AG09309 (cell line): ENCODE measurements around the gene RALGDS.

Experiments used
- DNase-seq: peaks from one replicate; pipeline ENCODE4 v3.0.0-alpha.2; 2010; ENCODE audit warnings: low read depth
- H3K4me3 ChIP-seq: 2 replicates; pipeline ENCODE4 v1.5.1; 2011; ENCODE audit warnings: mild to moderate bottlenecking, low read depth, low read length, moderate library complexity; ENCODE audit not compliant: control insufficient read depth
- CTCF ChIP-seq: IDR thresholded peaks from 2 replicates; pipeline ENCODE4 v1.5.1; 2011; ENCODE audit warnings: mild to moderate bottlenecking, low read depth, low read length, inconsistent platforms; ENCODE audit not compliant: insufficient read depth, control insufficient read depth; ENCODE audit errors: missing control alignments

Gene RALGDS

DNA sequence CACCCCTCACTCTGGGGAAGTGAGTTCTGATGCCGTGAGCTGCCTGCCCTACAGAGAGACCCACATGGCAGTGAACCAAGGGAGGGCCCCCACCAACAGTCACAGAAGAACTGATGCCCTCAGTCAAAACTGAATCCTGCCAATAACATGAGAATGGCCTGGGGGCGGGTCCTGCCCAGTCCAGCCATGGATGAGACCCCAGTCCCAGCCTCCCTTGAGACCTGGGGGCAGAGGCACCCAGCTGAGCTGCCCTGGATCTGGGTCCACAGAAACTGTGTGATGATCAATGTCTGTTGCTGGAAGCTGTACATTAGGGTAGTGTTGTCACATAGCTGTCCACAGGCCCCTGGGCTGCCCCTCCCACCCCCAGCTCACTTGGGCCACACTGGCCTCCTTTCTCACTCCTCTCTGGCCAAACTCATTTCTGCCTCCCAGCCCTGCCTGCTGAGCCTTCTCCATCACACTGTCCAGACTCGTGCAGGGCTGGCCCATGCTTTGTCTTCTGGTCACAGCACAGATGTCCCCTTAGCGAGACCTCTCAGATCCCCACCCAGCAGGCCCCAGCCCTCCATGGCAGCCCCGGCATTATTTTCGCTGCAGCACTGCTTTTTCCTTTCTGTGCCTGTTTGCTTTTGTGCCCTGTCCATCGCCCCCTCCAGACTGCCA, 25.8 kb upstream of the RALGDS start:
- no peak for TF ChIP-seq CTCF
- H3K4me3 ChIP-seq = no peak overlapping the region
- DNase-seq = no peak

- no peak for TF ChIP-seq CTCF
- no peak overlapping the region for H3K4me3 ChIP-seq
- no peak for DNase-seq
These were observed 24.1 kb upstream of the RALGDS start for GRCh38 chr9:133144904-133145851.

- DNase-seq = no peak
- TF ChIP-seq CTCF = peak; percentile 74
- H3K4me3 ChIP-seq = peak overlapping the region; percentile 44
These were observed 23.3 kb upstream of the RALGDS start for GRCh38 chr9:133144142-133144903.

DNA sequence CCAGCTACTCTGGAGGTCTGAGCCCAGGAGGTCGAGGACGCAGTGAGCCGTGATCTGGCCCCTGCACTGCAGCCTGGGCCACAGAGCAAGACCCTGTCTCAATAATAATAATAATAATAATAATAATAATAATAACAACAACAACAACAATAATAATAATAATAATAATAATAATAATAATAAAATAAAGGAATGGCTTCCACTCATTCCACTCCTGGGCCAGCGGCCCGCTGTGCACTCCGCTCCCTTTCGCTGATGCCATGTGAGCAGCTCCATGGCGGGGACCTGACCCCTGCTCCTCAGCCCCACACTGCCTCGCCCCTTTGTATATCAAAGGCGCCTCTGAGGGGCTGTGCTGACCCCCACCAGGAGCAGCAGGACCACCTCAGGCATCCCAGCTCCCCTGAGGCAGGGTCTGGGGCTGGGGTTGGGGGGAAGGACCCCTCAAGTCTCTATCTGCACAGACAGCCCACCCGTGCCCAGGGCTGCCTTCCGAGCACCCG, 22.6 kb upstream of the RALGDS start:
- no peak for DNase-seq
- no peak for TF ChIP-seq CTCF
- no peak overlapping the region for H3K4me3 ChIP-seq

DNA sequence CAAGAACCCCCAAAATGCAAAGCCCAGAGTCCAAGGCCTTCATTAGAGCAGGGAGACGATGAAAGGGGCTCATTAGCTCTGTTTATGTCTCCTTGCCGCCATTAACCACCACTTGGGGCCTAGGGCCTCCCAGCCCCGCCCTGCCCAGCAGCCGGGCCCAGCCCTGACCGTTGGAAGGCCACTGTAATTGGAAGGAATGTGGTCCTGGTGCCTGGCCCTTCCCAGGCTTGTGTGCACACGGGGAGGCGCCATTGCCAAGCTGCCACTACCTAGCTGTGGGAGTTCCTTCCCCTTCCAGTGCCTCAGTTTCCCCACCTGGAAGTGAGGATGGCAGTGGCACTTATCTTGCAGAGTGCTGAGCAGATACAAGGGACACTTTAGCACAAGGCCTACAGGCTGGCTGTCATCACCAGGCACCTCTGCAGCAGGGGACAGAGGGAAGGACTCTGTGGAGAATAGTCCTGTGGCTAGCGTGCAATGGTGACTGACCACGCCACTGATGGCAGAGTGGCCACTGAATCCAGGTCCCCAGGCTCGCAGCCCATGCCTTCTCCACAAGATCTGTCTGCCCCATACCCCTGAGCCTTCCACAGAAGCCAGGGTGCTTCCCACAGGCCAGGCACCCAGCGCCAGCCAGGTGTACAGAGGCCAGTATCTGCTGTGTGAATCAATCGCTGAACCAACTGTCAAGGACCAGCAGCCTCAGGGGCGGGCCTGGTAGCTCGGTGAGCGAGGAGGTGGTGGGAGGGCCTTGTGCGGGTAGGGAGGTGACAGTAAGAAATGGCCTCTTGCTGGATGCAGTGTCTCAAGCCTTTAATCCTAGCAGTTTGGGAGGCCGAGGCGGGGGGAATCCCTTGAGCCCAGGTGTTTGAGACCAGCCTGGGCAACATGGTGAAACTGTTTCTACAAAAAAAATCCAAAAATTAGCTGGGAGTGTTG, 21.9 kb upstream of the RALGDS start:
- DNase-seq = no peak
- H3K4me3 ChIP-seq = no peak overlapping the region
- no peak for TF ChIP-seq CTCF
